Measurements from ENCODE around the gene COMMD2. TPM values are rescaled to one million over a fixed set of nuclear protein-coding genes. Genes with fewer than 3 reads are reported as not detected.

Gene COMMD2
- polyA plus RNA-seq, 1 of the 3 experiments (the other 2 are of a cell fraction): 20.9 TPM

- no peak overlapping the region for H3K4me3 ChIP-seq (ENCODE audit: low read depth in 2 of 2, low read length in 1 of 2)
- H3K27me3 ChIP-seq (ENCODE audit: insufficient read depth): no peaks in the 10 kb centered on the region
- no peak overlapping the region for H3K27ac ChIP-seq (ENCODE audit: low read depth in 2 of 2, low read length in 1 of 2)
- no peak for TF ChIP-seq CHD2 (IDR thresholded peaks at IDR 0.05; ENCODE audit: low read length, partially characterized antibody)
- ChIA-PET POLR2A (no interaction called here), CTCF (interaction anchor here (1.1 kb wide), 1 partner anchor 193 kb away, joined by 3 read pairs; no protein-coding TSS in a partner anchor)
- H3K9me3 ChIP-seq: 0 out of 2 replicates have a peak, but pooled peaks cover 16% of the 10 kb centered on the region
- H3K4me2 ChIP-seq: no peak overlapping the region
- H3K36me3 ChIP-seq (replicated peaks in 1 of 2; ENCODE audit: control insufficient read depth in 1 of 2, insufficient read depth in 2 of 2, low read length in 1 of 2): no peaks in the 10 kb centered on the region
- H3K4me1 ChIP-seq (ENCODE audit: control insufficient read depth in 1 of 2, insufficient read depth in 2 of 2, low read depth in 1 of 2, low read length in 1 of 2): no peaks in the 10 kb centered on the region
- no peaks in the 10 kb centered on the region for H3K9me2 ChIP-seq
- no peaks in the 10 kb centered on the region for H4K20me1 ChIP-seq (ENCODE audit: insufficient read depth)
- no peak overlapping the region for H3K9ac ChIP-seq
- DNase-seq: no peak
- H3K79me2 ChIP-seq (ENCODE audit: insufficient read depth): no peaks in the 10 kb centered on the region
- H2AFZ ChIP-seq (ENCODE audit: low read depth): no peak overlapping the region
- H3F3A ChIP-seq (replicated peaks; ENCODE audit: insufficient read depth): no peaks in the 10 kb centered on the region
Measured at GRCh38 chr3:149723781-149724180, 28.5 kb downstream of the COMMD2 start.

DNA sequence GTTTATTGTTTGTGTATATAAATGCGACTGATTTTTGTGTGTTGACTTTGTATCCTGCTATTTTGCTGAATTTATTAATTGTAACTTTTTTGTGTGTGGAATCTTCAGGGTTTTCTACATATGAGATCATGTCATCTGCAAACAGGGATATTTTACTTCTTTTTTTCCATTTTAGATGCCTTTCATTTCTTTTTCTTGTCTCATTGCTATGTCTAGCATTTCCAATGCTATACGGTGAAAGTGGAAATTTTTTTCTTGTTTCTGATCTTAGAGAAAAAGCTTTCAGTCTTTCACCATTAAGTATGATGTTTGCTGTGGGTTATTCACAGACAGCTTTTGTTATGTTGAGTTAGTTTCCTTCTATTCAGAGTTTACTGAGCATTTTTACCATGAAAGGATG is 31.4 kb downstream of the COMMD2 start:
- CTCF ChIA-PET: no interaction called here
- POLR2A ChIA-PET: no interaction called here
- H4K20me1 ChIP-seq (ENCODE audit: insufficient read depth): no peaks in the 10 kb centered on the region
- TF ChIP-seq ELF1 (IDR thresholded peaks at IDR 0.05) (no peak), SMC3 (IDR thresholded peaks at IDR 0.05; ENCODE audit: low read depth, low read length) (no peak), GABPA (IDR thresholded peaks at IDR 0.05; ENCODE audit: low read depth) (no peak), IRF3 (IDR thresholded peaks at IDR 0.05; ENCODE audit: low read depth, low read length) (no peak), POLR2AphosphoS5 (IDR thresholded peaks at IDR 0.05; ENCODE audit: low read depth, low read length) (no peak), NFIC (IDR thresholded peaks at IDR 0.05; ENCODE audit: borderline replicate concordance) (no peak), FOXM1 (IDR thresholded peaks at IDR 0.05; ENCODE audit: low read depth) (no peak), EP300 (IDR thresholded peaks at IDR 0.05; ENCODE audit: borderline replicate concordance in 1 of 2, low read depth in 1 of 2, low read length in 1 of 2) (no peak), TAF1 (IDR thresholded peaks at IDR 0.05; ENCODE audit: borderline replicate concordance, low read depth, low read length) (no peak), ZBTB33 (IDR thresholded peaks at IDR 0.05; ENCODE audit: borderline replicate concordance, low read depth) (no peak), JUND (IDR thresholded peaks at IDR 0.05) (no peak), TEAD4 (IDR thresholded peaks at IDR 0.05; ENCODE audit: borderline replicate concordance, insufficient read depth) (no peak), MXI1 (IDR thresholded peaks at IDR 0.05; ENCODE audit: low read depth, low read length) (no peak), GATA2 (CRISPR knock-in tag; IDR thresholded peaks at IDR 0.05) (no peak)
- TF ChIP-seq, protein P1, sequence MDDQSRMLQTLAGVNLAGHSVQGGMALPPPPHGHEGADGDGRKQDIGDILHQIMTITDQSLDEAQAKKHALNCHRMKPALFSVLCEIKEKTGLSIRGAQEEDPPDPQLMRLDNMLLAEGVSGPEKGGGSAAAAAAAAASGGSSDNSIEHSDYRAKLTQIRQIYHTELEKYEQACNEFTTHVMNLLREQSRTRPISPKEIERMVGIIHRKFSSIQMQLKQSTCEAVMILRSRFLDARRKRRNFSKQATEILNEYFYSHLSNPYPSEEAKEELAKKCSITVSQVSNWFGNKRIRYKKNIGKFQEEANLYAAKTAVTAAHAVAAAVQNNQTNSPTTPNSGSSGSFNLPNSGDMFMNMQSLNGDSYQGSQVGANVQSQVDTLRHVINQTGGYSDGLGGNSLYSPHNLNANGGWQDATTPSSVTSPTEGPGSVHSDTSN (IDR thresholded peaks at IDR 0.05): no peak
- TF ChIP-seq, protein P2, sequence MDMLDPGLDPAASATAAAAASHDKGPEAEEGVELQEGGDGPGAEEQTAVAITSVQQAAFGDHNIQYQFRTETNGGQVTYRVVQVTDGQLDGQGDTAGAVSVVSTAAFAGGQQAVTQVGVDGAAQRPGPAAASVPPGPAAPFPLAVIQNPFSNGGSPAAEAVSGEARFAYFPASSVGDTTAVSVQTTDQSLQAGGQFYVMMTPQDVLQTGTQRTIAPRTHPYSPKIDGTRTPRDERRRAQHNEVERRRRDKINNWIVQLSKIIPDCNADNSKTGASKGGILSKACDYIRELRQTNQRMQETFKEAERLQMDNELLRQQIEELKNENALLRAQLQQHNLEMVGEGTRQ (IDR thresholded peaks at IDR 0.05; ENCODE audit: borderline replicate concordance, low read depth, low read length): no peak
- no peak overlapping the region for H3K9ac ChIP-seq
- H2AFZ ChIP-seq (ENCODE audit: low read depth): no peak overlapping the region
- no peak overlapping the region for H3K4me3 ChIP-seq (ENCODE audit: low read depth in 2 of 2, low read length in 1 of 2)
- DNase-seq: no peak
- no peaks in the 10 kb centered on the region for H3K79me2 ChIP-seq (ENCODE audit: insufficient read depth)
- H3K36me3 ChIP-seq (replicated peaks in 1 of 2; ENCODE audit: control insufficient read depth in 1 of 2, insufficient read depth in 2 of 2, low read length in 1 of 2): no peaks in the 10 kb centered on the region
- no peaks in the 10 kb centered on the region for H3K9me2 ChIP-seq
- H3K4me2 ChIP-seq: no peak overlapping the region
- no peak overlapping the region for H3K27ac ChIP-seq (ENCODE audit: low read depth in 2 of 2, low read length in 1 of 2)
- H3K27me3 ChIP-seq (ENCODE audit: insufficient read depth): no peaks in the 10 kb centered on the region
- no peaks in the 10 kb centered on the region for H3K4me1 ChIP-seq (ENCODE audit: control insufficient read depth in 1 of 2, insufficient read depth in 2 of 2, low read depth in 1 of 2, low read length in 1 of 2)
- 67% methylated on average over 2 of the region's 2 CpGs for WGBS (ENCODE audit: low lambda C conversion rate)
- 0 out of 2 replicates have a peak, but pooled peaks cover 16% of the 10 kb centered on the region for H3K9me3 ChIP-seq
- no peaks in the 10 kb centered on the region for H3F3A ChIP-seq (replicated peaks; ENCODE audit: insufficient read depth)

Measured in SK-N-SH (cell line).